IMR-90 (cell line): Measurements from ENCODE around the gene MITD1. TPM values are rescaled to one million over a fixed set of nuclear protein-coding genes. Genes with fewer than 3 reads are reported as not detected.

ENCODE experiments used
- ATAC-seq: fragments of 200-7000 bp; cut with Tn5 transposase; 2 replicates; pipeline ENCODE4 v1.9.1; 2020; ENCODE audit warnings: low read depth, mild to moderate bottlenecking, moderate library complexity
- BruUV-seq: library from RNA; stranded (reverse); fragments of 400-500 nt; replicated peaks from 2 replicates; lab custom pipeline; 2021; lab: Mats Ljungman, UMichigan
- CTCF ChIA-PET: fragments of 300-600 bp; formaldehyde crosslinking; extraction: SDS; loops from one replicate; lab custom pipeline; 2021; ENCODE audit warnings: antibody characterized with exemption; lab: Yijun Ruan, JAX
- POLR2A ChIA-PET: fragments of 300-600 bp; sonication (Branson Sonifier 250); formaldehyde crosslinking; loops from one replicate; lab custom pipeline; 2022; ENCODE audit warnings: antibody characterized with exemption; ENCODE audit not compliant: unreplicated experiment; lab: Charles Lee
- DNase-seq: peaks from one replicate; pipeline ENCODE4 v3.0.0; 2013
- H2AFZ ChIP-seq: replicated peaks from 2 replicates; pipeline ENCODE3; 2013; ENCODE audit warnings: low read length, mild to moderate bottlenecking; ENCODE audit not compliant: poor library complexity
- H2AK5ac ChIP-seq: 2 replicates; pipeline ENCODE4 v1.6.1; 2013; ENCODE audit warnings: low read depth, low read length, inconsistent platforms
- H2AK9ac ChIP-seq: replicated peaks from 2 replicates; pipeline ENCODE3; 2013; ENCODE audit warnings: mild to moderate bottlenecking, low read depth, low read length, moderate library complexity; ENCODE audit not compliant: poor library complexity
- H2BK120ac ChIP-seq: 2 replicates; pipeline ENCODE4 v1.6.1; 2013; ENCODE audit warnings: low read depth, low read length, inconsistent platforms
- H2BK15ac ChIP-seq: 3 replicates; pipeline ENCODE4 v1.6.1; 2013; ENCODE audit warnings: low read depth, low read length, inconsistent platforms
- H2BK20ac ChIP-seq: 2 replicates; pipeline ENCODE4 v1.6.1; 2013; ENCODE audit warnings: low read depth, mild to moderate bottlenecking, inconsistent platforms, low read length, moderate library complexity
- H2BK5ac ChIP-seq: 2 replicates; pipeline ENCODE4 v1.6.1; 2013; ENCODE audit warnings: mild to moderate bottlenecking, low read depth, low read length, inconsistent platforms; ENCODE audit not compliant: poor library complexity, severe bottlenecking
- H3K14ac ChIP-seq: replicated peaks from 2 replicates; pipeline ENCODE4 v1.6.1; 2013; ENCODE audit warnings: low read depth, low read length, inconsistent platforms
- H3K18ac ChIP-seq: 2 replicates; pipeline ENCODE4 v1.6.1; 2013; ENCODE audit warnings: low read depth, low read length, control low read depth
- H3K23ac ChIP-seq: 2 replicates; pipeline ENCODE4 v1.6.1; 2013; ENCODE audit warnings: low read depth, low read length, inconsistent platforms
- H3K27ac ChIP-seq: 2 replicates; pipeline ENCODE4 v1.5.1; 2013; ENCODE audit warnings: mild to moderate bottlenecking, control low read depth, low read length; ENCODE audit not compliant: insufficient read depth
- H3K27me3 ChIP-seq: 2 replicates; pipeline ENCODE4 v1.6.1; 2013; ENCODE audit warnings: low read length; ENCODE audit not compliant: control insufficient read depth, insufficient read depth
- H3K36me3 ChIP-seq: 2 replicates; pipeline ENCODE4 v1.6.1; 2013; ENCODE audit warnings: low read length, mixed read lengths; ENCODE audit not compliant: control insufficient read depth, insufficient read depth
- H3K4ac ChIP-seq: 2 replicates; pipeline ENCODE4 v1.6.1; 2013; ENCODE audit warnings: low read depth, low read length, inconsistent platforms
- H3K4me1 ChIP-seq: 2 replicates; pipeline ENCODE4 v1.6.1; 2013; ENCODE audit warnings: low read length, mixed read lengths; ENCODE audit not compliant: control insufficient read depth, insufficient read depth
- H3K4me2 ChIP-seq: 2 replicates; pipeline ENCODE4 v1.6.1; 2013; ENCODE audit warnings: low read depth, mild to moderate bottlenecking, control low read depth, low read length, moderate library complexity
- H3K4me3 ChIP-seq: 2 replicates; pipeline ENCODE4 v1.5.1; 2013; ENCODE audit warnings: low read depth, mild to moderate bottlenecking, control low read depth, low read length, moderate library complexity; ENCODE audit not compliant: insufficient read depth
- H3K56ac ChIP-seq: 2 replicates; pipeline ENCODE4 v1.6.1; 2013; ENCODE audit warnings: low read length, inconsistent platforms; ENCODE audit not compliant: insufficient read depth; ENCODE audit errors: extremely low read depth
- H3K79me1 ChIP-seq, 2 experiments: 2 replicates each; pipeline ENCODE4 v1.6.1; 2013; ENCODE audit warnings: low read length in 2 of 2, inconsistent platforms in 1 of 2, low read depth in 1 of 2
- H3K9ac ChIP-seq: 2 replicates; pipeline ENCODE4 v1.6.1; 2013; ENCODE audit warnings: low read depth, low read length, control low read depth
- H3K9me1 ChIP-seq: 2 replicates; pipeline ENCODE4 v1.6.1; 2013; ENCODE audit warnings: low read length, inconsistent platforms; ENCODE audit not compliant: insufficient read depth
- H3K9me3 ChIP-seq: 2 replicates; pipeline ENCODE4 v1.6.1; 2013; ENCODE audit warnings: low read length; ENCODE audit not compliant: control insufficient read depth, insufficient read depth
- H4K20me1 ChIP-seq: 2 replicates; pipeline ENCODE4 v1.6.1; 2013; ENCODE audit warnings: low read length, inconsistent platforms; ENCODE audit not compliant: insufficient read depth
- H4K5ac ChIP-seq: 2 replicates; pipeline ENCODE4 v1.6.1; 2013; ENCODE audit warnings: mild to moderate bottlenecking, low read depth, low read length, control low read depth
- H4K8ac ChIP-seq, 2 experiments: 2 replicates each; pipeline ENCODE4 v1.6.1; 2013; ENCODE audit warnings: low read depth in 2 of 2, low read length in 2 of 2, control low read depth in 1 of 2, inconsistent platforms in 1 of 2
- H4K91ac ChIP-seq: 2 replicates; pipeline ENCODE4 v1.6.1; 2013; ENCODE audit warnings: low read depth, low read length, inconsistent platforms; ENCODE audit not compliant: insufficient read depth
- BHLHE40 ChIP-seq: fragments of 150-350 bp; IDR thresholded peaks from 2 replicates; pipeline ENCODE4 v1.6.1; 2016; ENCODE audit warnings: mild to moderate bottlenecking, low read depth, low read length
- CEBPB ChIP-seq: IDR thresholded peaks from 2 replicates; pipeline ENCODE4 v1.6.1; 2012; ENCODE audit warnings: low read depth, low read length, improper control_type of control experiment
- CHD1 ChIP-seq: IDR thresholded peaks from 2 replicates; pipeline ENCODE4 v1.6.1; 2012; ENCODE audit warnings: low read depth, low read length, improper control_type of control experiment
- FOS ChIP-seq: fragments of 150-350 bp; IDR thresholded peaks from 2 replicates; pipeline ENCODE4 v1.6.1; 2016; ENCODE audit warnings: low read depth, low read length
- MAFK ChIP-seq: IDR thresholded peaks from 2 replicates; pipeline ENCODE4 v1.6.1; 2012; ENCODE audit warnings: low read depth, low read length, improper control_type of control experiment
- MAZ ChIP-seq: IDR thresholded peaks from 2 replicates; pipeline ENCODE4 v1.6.1; 2012; ENCODE audit warnings: low read depth, mild to moderate bottlenecking, low read length, improper control_type of control experiment, moderate library complexity, borderline replicate concordance
- MXI1 ChIP-seq: IDR thresholded peaks from 2 replicates; pipeline ENCODE4 v1.6.1; 2012; ENCODE audit warnings: low read depth, mild to moderate bottlenecking, low read length, moderate library complexity, borderline replicate concordance
- NFE2L2 ChIP-seq: fragments of 150-350 bp; IDR thresholded peaks from 2 replicates; pipeline ENCODE4 v1.6.1; 2016; ENCODE audit warnings: low read depth, mild to moderate bottlenecking, low read length
- POLR2A ChIP-seq: IDR thresholded peaks from 2 replicates; pipeline ENCODE4 v1.6.1; 2012; ENCODE audit warnings: mild to moderate bottlenecking, low read depth, low read length
- RAD21 ChIP-seq: IDR thresholded peaks from 2 replicates; pipeline ENCODE4 v1.6.1; 2012; ENCODE audit warnings: low read length, improper control_type of control experiment
- RCOR1 ChIP-seq: IDR thresholded peaks from 2 replicates; pipeline ENCODE4 v1.6.1; 2012; ENCODE audit warnings: mild to moderate bottlenecking, low read length, improper control_type of control experiment; ENCODE audit not compliant: insufficient replicate concordance
- RFX5 ChIP-seq: IDR thresholded peaks from 2 replicates; pipeline ENCODE4 v1.8.0; 2012; ENCODE audit warnings: low read depth, mild to moderate bottlenecking, low read length, moderate library complexity
- WGBS, 2 experiments: methylation state at CpG; one replicate each; pipeline versions ENCODE4 v1.1.5 to v1.1.7; 2013; ENCODE audit warnings: missing lambda C conversion rate in 2 of 2; ENCODE audit not compliant: insufficient read length in 1 of 2; ENCODE audit errors: extremely low coverage in 2 of 2; 5-methylcytosine and 5-hydroxymethylcytosine counted together
- dilution Hi-C: fragments of 300-500 bp; cut with HindIII; formaldehyde crosslinking; loops from one replicate; pipeline ENCODE4 v1.14.3; 2018; ENCODE audit warnings: low sequenced_read_pairs; ENCODE audit not compliant: unreplicated experiment
- in situ Hi-C: fragments of 300-500 bp; cut with MboI; formaldehyde crosslinking; loops from 3 replicates; pipeline ENCODE4 v1.14.3; 2019; ENCODE audit warnings: low sequenced_read_pairs, inconsistent platforms, mixed read lengths
- intact Hi-C: fragments of 100-400 bp; cut with micrococcal nuclease; formaldehyde crosslinking; loops from 2 replicates; pipeline ENCODE4 v1.10.0; 2022
- polyA plus RNA-seq, 3 experiments: library from polyadenylated mRNA; depleted of rRNA; stranded (reverse); fragments of >200 nt; gene quantifications; 2 replicates each; pipeline ENCODE4 v1.2.3, GENCODE V29; 2012; ENCODE audit warnings: low replicate concordance in 1 of 3
- total RNA-seq: library from RNA; depleted of rRNA; stranded (reverse); fragments of >200 nt; gene quantifications from 2 replicates; pipeline ENCODE4 v1.2.3, GENCODE V29; 2012
- TF ChIP-seq, protein P1 (sequence below): fragments of 150-350 bp; IDR thresholded peaks from 2 replicates; pipeline ENCODE4 v1.6.1; 2017; ENCODE audit warnings: mild to moderate bottlenecking, antibody characterized with exemption, low read length, low read depth
- TF ChIP-seq, protein P2 (sequence below): conservative IDR thresholded peaks from 2 replicates; pipeline ENCODE4 v1.5.1; 2012; ENCODE audit warnings: mild to moderate bottlenecking, low read depth, low read length, improper control_type of control experiment
- TF ChIP-seq, protein P3 (sequence below): fragments of 150-350 bp; IDR thresholded peaks from 2 replicates; pipeline ENCODE4 v1.6.1; 2016; ENCODE audit warnings: low read depth, mild to moderate bottlenecking, low read length, moderate library complexity, borderline replicate concordance

The MITD1 gene
- total and polyA plus RNA-seq, 2 of the 4 experiments (the other 2 are of a cell fraction): 4.3 to 18.7 TPM

DNA sequence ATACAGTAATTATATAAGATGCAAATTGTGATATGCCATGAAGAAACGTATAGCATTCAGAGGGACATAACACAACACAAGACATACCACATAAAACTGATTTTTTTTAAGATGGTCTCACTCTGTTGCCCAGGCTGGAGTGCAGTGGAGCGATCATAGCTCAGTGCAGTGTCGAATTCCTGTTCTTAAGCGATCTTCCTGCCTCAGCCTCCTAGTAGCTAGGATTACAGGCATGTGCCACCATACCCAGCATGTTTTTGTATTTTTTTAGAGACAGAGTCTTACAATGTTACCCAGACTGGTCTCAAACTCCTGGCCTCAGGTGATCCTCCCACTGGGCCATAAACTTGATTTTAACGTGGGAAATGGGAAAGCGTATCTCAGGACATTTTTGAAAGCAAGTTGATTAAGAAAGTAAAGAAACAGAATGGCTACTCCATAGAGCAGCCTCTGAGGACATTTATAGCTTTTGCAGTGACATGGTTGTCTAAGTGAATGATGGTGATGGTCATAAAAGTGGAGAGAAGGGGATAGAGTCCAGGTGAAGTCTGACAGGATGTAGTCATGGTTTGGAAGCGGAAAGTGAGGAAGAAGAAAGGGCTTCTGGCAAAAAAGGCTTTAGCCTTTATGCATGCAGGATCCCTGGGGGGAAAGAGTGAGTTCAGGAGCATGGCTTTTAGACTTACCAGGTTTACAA lies 28.5 kb downstream of the MITD1 start:
- Histone ChIP-seq H3K4me2 (no peak overlapping the region), H2AK5ac (no peak overlapping the region), H2BK5ac (no peak overlapping the region), H3K9ac (no peak overlapping the region), H3K23ac (no peak overlapping the region), H4K20me1 (no peaks in the 10 kb centered on the region), H3K4ac (no peak overlapping the region), H4K5ac (no peak overlapping the region), H2BK15ac (no peak overlapping the region), H4K8ac (no peak overlapping the region), H3K79me1 (peaks cover 15 to 20% of the 10 kb centered on the region in 2 experiments), H3K36me3 (no peaks in the 10 kb centered on the region), H3K27me3 (no peaks in the 10 kb centered on the region), H2BK120ac (no peak overlapping the region), H3K4me3 (no peak overlapping the region), H2AFZ (no peak overlapping the region), H3K9me3 (no peaks in the 10 kb centered on the region), H3K14ac (no peak overlapping the region), H3K18ac (no peak overlapping the region), H3K56ac (no peak overlapping the region), H2BK20ac (no peak overlapping the region), H3K9me1 (no peaks in the 10 kb centered on the region), H4K91ac (no peak overlapping the region), H2AK9ac (no peak overlapping the region), H3K27ac (no peak overlapping the region), H3K4me1 (peaks cover 5% of the 10 kb centered on the region)
- in situ Hi-C loops (loop anchor here (25.0 kb wide), 1 partner anchor 1110 kb away; no protein-coding TSS in a partner anchor), intact Hi-C loops (no loop called here), dilution Hi-C loops (no loop called here)
- CTCF ChIA-PET: no interaction called here
- BruUV-seq: no TSS peak
- ATAC-seq: no peak
- POLR2A ChIA-PET: no interaction called here
- no peak for DNase-seq
- 100% methylated on average over 1 of the region's 7 CpGs; no CpG with 5 or more reads in 1 of the 2 experiments for whole genome bisulfite sequencing, 2 experiments
- TF ChIP-seq MXI1: no peak
- no peak for TF ChIP-seq RAD21
- no peak for TF ChIP-seq MAFK
- TF ChIP-seq, protein P1, sequence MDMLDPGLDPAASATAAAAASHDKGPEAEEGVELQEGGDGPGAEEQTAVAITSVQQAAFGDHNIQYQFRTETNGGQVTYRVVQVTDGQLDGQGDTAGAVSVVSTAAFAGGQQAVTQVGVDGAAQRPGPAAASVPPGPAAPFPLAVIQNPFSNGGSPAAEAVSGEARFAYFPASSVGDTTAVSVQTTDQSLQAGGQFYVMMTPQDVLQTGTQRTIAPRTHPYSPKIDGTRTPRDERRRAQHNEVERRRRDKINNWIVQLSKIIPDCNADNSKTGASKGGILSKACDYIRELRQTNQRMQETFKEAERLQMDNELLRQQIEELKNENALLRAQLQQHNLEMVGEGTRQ: no peak
- TF ChIP-seq POLR2A: no peak
- TF ChIP-seq NFE2L2: no peak
- TF ChIP-seq, protein P2, sequence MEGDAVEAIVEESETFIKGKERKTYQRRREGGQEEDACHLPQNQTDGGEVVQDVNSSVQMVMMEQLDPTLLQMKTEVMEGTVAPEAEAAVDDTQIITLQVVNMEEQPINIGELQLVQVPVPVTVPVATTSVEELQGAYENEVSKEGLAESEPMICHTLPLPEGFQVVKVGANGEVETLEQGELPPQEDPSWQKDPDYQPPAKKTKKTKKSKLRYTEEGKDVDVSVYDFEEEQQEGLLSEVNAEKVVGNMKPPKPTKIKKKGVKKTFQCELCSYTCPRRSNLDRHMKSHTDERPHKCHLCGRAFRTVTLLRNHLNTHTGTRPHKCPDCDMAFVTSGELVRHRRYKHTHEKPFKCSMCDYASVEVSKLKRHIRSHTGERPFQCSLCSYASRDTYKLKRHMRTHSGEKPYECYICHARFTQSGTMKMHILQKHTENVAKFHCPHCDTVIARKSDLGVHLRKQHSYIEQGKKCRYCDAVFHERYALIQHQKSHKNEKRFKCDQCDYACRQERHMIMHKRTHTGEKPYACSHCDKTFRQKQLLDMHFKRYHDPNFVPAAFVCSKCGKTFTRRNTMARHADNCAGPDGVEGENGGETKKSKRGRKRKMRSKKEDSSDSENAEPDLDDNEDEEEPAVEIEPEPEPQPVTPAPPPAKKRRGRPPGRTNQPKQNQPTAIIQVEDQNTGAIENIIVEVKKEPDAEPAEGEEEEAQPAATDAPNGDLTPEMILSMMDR: no peak
- TF ChIP-seq RFX5: no peak
- TF ChIP-seq, protein P3, sequence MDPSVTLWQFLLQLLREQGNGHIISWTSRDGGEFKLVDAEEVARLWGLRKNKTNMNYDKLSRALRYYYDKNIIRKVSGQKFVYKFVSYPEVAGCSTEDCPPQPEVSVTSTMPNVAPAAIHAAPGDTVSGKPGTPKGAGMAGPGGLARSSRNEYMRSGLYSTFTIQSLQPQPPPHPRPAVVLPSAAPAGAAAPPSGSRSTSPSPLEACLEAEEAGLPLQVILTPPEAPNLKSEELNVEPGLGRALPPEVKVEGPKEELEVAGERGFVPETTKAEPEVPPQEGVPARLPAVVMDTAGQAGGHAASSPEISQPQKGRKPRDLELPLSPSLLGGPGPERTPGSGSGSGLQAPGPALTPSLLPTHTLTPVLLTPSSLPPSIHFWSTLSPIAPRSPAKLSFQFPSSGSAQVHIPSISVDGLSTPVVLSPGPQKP: no peak
- TF ChIP-seq CEBPB: no peak
- no peak for TF ChIP-seq FOS
- no peak for TF ChIP-seq BHLHE40
- TF ChIP-seq CHD1: no peak
- no peak for TF ChIP-seq MAZ
- TF ChIP-seq RCOR1: no peak
